H1 (cell line): Measurements from ENCODE around the gene CKAP4. TPM values are rescaled to one million over a fixed set of nuclear protein-coding genes. Genes with fewer than 3 reads are reported as not detected.

Experiments
- BCL11A ChIP-seq, 2 experiments: IDR thresholded peaks; one replicate each; pipeline ENCODE4 v1.6.1; 2011; ENCODE audit warnings: low read depth in 2 of 2, low read length in 2 of 2, mild to moderate bottlenecking in 2 of 2
- EZH2 ChIP-seq: fragments of 200-600 bp; sonication (generic); IDR thresholded peaks from 2 replicates; pipeline ENCODE4 v1.7.1; 2012; ENCODE audit warnings: low read depth, mild to moderate bottlenecking, moderate library complexity, low read length, inconsistent platforms; ENCODE audit not compliant: severe bottlenecking
- RXRA ChIP-seq: IDR thresholded peaks from 2 replicates; pipeline ENCODE4 v1.6.1; 2011; ENCODE audit warnings: low read depth, mild to moderate bottlenecking, low read length, moderate library complexity; ENCODE audit not compliant: insufficient read depth
- SIN3A ChIP-seq, 2 experiments: IDR thresholded peaks in 1 of 2; conservative IDR thresholded peaks in 1 of 2; 2 replicates each; pipeline ENCODE4 v1.6.1; 2011 to 2012; ENCODE audit warnings: low read length in 2 of 2, improper control_type of control experiment in 1 of 2, low read depth in 1 of 2, mild to moderate bottlenecking in 1 of 2
- polyA plus RNA-seq, 7 experiments: library from polyadenylated mRNA; depleted of rRNA in 3 of 7; stranded (reverse) in 5 of 7; unstranded in 2 of 7; fragments of >200 nt in 5 of 7; fragments of 200-250 nt in 2 of 7; gene quantifications; 1 replicate in 5 of 7; 2 replicates in 1 of 7; 4 replicates in 1 of 7; pipeline versions ENCODE4 v1.2.1 to v1.2.3, GENCODE V29; 2011 to 2013; ENCODE audit warnings: missing spikeins in 2 of 7, mixed read lengths in 2 of 7
- total RNA-seq: library from RNA; stranded (reverse); fragmentation: NEBNext Ultra II Directional; extraction: Animal tissue kit (Norgen Biotek cat#: 25700); gene quantifications from 2 replicates; pipeline ENCODE4 v1.2.1, GENCODE V29; 2021
- TF ChIP-seq, protein P1 (sequence below): IDR thresholded peaks from 2 replicates; pipeline ENCODE4 v1.6.1; 2011; ENCODE audit warnings: low read length, improper control_type of control experiment

Gene CKAP4
- total and polyA plus RNA-seq, 2 of the 8 experiments (the other 6 are each of a cell fraction or from before 2014, with no cell fraction given) = 35.8 to 80.7 TPM

- no peak for TF ChIP-seq SIN3A (conservative IDR thresholded peaks at IDR 0.05 in 1 of 2, IDR thresholded peaks at IDR 0.05 in 1 of 2; ENCODE audit: low read depth in 1 of 2, low read length in 2 of 2)
- TF ChIP-seq RXRA = no peak
- TF ChIP-seq EZH2 = no peak
- TF ChIP-seq BCL11A (IDR thresholded peaks at IDR 0.05; ENCODE audit: low read depth in 2 of 2, low read length in 2 of 2) = no peak
- TF ChIP-seq, protein P1, sequence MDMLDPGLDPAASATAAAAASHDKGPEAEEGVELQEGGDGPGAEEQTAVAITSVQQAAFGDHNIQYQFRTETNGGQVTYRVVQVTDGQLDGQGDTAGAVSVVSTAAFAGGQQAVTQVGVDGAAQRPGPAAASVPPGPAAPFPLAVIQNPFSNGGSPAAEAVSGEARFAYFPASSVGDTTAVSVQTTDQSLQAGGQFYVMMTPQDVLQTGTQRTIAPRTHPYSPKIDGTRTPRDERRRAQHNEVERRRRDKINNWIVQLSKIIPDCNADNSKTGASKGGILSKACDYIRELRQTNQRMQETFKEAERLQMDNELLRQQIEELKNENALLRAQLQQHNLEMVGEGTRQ = no peak
Observed at GRCh38 chr12:106240821-106241220, 7.0 kb downstream of the CKAP4 start (continued).
